ENCODE results near the gene CFD.
"Not testable (repeated sequence)": the region's sequence is repeated elsewhere in the genome, so short reads cannot be mapped to it uniquely, and the experiment has no call there.

Gene CFD

DNA sequence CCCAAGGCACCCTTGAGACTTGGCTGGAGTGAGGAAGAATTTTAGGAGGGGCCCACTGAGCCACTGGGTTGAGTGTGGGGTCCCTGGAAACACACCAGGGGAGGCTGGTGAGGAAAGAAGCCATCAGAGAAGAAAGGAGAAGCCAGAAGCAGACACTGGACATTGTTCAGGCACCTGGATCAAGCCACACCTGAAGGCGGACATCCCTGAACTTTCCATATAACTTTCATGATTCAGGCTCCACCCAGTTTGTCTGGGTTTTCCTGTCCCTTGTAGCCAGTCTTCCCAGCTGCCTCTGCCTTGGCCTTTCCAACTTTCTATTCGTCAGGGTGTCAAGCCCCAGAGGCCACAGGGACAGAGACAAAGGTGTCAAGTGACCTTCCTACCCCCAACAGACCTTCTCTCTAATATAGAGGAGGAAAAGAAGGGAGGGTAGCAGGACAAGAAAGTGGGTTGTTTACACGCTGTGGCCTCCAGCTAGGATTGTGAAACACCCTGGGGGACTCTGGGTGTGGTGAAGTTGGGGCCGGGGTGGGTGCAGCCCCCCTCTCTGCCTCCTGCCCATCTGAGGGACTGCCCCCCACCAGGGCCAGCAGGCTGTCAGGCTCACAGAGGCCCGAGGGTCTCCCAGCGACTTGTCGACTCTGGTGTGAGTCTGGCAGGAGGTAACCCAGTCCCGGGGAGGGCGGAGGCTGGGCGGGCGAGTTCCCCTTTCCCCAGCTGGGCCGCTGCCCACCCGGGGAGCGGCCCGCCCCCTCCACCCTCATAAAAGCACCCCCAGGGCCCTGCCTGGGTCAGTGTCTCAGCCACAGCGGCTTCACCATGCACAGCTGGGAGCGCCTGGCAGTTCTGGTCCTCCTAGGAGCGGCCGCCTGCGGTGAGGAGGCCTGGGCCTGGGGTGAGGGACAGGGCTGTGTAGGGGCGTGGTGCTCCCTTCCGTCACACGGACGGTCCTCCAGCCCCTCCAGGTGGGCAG, at the start of gene CFD:
Gene CFD, plus strand, starts transcription at position 797 of the 976 bp plus-strand sequence. Its CDS starts 26 bp downstream, at position 823.
- DNase-seq (ENCODE audit: low read depth in 2 of 2), result no peak

DNA sequence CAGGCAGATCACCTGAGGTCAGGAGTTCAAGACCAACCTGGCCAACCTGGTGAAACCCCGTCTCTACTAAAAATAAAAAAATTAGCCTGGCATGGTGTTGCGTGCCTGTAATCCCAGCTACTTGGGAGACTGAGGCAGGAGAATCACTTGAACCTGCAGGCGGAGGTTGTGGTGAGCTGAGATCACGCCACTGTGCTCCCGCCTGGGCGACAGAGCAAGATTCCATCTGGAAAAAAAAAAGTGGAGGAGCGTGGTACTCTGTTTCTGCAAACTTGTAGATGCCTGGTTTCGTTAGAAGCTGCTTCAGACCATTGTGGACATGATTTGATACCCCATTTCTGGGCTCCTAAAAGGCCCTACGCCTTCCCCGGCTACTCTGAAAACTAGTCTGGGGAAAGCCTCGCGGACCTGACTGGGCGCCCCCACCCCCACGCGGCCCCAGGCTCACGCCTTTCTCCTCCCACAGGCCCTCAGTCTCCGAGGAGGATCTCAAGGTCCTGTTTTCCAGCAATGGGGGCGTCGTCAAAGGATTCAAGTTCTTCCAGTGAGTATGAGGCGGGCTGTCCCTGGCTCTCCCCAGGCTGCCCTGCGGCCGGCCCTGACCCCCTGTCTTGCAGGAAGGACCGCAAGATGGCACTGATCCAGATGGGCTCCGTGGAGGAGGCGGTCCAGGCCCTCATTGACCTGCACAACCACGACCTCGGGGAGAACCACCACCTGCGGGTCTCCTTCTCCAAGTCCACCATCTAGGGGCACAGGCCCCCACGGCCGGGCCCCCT, 49.2 kb upstream of the CFD start:
- DNase-seq (ENCODE audit: low read depth in 2 of 2), result no peak

GRCh38 chr19:810883-811489, 48.5 kb upstream of the CFD start:
- DNase-seq (ENCODE audit: low read depth in 2 of 2), result no peak

GRCh38 chr19:811506-812048, 47.9 kb upstream of the CFD start:
- no peak for DNase-seq (ENCODE audit: low read depth in 2 of 2)

GRCh38 chr19:812049-812746, 47.3 kb upstream of the CFD start:
- no peak for DNase-seq (ENCODE audit: low read depth in 2 of 2)

DNA sequence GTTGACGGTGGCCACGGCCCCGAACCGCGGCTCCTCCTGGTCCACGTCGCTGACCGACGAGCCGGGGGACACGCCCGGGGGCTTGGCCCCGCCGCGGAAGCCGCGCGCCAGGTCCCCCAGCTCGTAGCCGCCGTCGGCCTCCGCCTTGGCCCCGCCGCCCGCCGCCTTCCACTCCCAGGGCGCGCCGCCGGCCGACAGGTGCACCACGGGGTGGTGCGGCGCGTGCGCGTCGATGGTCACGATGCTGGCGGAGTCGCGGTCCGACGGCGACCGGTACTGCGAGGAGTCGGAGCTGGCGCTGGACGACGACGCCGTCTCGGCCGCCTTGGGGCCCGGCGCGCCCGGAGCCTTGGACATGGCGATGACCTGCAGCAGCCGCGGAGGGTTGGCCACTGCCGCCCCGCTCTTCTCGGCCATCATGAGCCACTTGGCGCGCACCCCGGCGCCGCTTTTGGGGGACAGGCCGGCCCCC, 46.7 kb upstream of the CFD start:
- no peak for DNase-seq (ENCODE audit: low read depth in 2 of 2)

- DNase-seq (ENCODE audit: low read depth in 2 of 2), result no peak
Measured at GRCh38 chr19:813219-814151, 46.0 kb upstream of the CFD start.

DNA sequence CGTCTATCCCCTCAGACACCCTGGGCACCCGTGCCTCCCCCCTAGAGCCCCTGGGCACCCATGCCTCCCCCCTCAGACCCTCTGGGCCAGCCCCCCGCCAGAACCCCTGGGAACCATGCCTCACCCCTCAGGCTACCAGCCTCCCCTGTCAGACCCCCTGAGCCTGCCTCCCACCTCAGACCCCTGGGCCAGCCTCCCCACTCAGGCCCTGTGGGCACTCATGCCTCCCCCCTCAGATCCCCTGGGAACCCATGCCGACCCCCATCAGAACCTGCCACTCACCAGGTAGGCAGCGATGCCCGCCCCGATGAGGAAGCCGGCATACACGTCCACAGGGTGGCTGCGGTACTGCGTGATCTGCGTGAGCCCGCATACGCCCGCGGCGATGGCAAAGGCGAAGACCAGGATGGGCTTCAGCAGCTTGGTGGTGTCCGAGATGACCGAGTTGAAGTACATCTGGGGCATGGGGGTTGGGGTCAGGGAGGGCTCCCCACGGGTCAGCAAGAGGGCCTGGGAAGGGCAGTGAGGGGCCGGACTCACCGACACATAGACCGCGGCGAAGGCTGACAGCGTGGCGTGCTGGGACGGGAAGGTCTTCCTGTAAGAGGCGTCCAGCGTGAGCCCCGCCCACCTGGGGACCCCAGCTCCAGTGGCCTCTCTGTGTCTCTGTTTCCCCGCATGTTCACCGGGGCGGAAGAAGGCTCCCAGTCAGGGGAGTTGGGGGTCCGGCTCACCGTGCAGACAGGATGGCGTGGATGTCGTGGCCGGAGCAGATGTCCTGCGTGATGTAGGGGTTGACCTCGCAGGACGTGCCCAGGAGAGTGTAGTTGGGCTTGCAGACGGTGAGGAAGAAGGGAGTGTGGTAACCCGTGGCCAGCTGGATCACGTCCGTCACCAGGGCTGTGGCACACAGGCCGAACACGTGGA, 45.0 kb upstream of the CFD start:
- no peak for DNase-seq (ENCODE audit: low read depth in 2 of 2)

DNA sequence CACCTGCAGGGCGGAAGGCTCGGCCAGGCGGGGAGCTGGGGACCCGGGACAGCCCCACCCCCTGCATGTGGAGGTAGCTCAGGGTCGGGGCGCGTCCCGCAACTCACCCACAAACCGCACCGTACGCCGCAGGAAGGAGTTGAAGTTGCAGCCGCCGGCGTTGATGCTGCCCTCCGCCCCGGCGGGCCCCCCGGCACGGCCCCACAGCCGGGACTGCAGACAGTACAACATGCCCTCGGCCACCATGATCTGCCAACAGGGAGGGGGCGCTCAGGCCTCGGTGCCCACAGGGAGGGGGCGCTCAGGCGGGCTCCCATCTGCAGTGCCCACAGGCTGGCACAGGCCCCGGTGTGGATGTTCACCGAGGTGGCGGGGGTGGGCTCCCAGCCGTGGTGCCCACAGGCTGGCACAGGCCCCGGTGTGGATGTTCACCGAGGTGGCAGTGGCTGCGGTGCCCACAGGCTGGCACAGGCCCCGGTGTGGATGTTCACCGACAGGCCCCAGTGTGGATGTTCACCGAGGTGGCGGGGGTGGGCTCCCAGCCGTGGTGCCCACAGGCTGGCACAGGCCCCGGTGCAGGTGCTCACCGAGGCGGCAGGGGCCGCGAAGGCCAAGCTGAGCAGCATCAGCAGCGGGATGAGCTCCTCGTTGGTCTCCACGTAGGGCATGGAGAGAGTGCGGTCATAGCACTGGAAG, 44.2 kb upstream of the CFD start:
- DNase-seq (ENCODE audit: low read depth in 2 of 2), result no peak

DNA sequence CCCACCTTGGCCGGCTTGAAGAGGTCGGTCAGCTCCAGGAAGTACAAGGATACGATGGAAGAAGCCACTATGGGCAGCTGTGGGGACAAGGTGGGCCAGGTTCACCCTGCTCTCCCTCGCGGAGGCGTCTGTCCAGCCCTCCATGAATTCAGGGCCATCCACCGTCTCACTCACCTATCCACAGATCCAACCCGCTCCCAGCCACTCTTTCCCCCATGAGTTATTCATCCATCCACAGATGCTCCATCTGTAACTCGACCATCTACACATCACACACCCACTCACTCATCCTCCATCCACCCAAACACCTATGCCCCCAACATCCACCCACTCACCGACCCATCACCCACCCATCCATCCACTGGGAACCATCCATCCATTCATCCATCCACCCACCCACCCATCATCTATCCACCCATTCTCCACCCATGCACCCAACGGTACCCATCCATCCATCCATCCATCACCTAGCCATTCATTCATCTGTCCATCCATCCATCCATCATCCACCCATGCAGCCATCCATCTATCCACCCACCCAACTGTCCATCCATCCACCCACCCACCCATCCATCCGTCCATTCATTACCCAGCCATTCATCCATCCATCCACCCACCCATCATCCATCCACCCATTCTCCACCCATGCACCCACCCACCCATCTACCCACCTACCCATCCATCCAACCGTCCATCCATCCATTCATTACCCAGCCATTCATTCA, 43.5 kb upstream of the CFD start:
- no peak for DNase-seq (ENCODE audit: low read depth in 2 of 2)

DNA sequence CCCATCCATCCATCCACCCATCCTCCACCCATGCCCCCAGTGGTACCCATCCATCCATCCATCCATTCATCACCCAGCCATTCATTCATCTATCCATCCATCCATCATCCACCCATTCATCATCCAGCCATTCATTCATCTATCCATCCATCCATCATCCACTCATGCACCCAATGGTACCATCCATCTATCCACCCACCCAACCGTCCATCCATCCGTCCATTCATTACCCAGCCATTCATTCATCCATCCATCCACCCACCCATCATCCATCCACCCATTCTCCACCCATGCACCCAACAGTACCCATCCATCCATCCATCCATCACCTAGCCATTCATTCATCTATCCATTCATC, 43.0 kb upstream of the CFD start:
- no peak for DNase-seq (ENCODE audit: low read depth in 2 of 2)

DNA sequence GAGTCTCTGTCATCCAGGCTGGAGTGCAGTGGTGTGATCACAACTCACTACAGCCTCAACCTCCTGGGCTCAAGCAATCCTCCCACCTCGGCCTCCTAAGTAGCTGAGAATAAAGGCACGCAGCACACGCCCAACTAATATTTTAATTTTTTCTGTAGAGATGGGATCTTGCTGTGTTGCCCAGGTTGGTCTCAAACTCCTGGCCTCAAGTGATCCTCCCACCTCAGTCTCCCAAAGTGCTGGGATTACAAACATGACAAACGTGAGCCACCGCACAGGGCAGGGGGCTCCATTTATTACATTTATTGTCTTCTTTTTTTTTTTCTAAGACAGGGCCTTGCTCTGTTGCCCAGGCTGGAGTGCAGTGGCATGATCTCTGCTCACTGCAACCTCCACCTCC, 39.3 kb upstream of the CFD start:
- not testable (repeated sequence) for DNase-seq (ENCODE audit: low read depth in 2 of 2)

DNA sequence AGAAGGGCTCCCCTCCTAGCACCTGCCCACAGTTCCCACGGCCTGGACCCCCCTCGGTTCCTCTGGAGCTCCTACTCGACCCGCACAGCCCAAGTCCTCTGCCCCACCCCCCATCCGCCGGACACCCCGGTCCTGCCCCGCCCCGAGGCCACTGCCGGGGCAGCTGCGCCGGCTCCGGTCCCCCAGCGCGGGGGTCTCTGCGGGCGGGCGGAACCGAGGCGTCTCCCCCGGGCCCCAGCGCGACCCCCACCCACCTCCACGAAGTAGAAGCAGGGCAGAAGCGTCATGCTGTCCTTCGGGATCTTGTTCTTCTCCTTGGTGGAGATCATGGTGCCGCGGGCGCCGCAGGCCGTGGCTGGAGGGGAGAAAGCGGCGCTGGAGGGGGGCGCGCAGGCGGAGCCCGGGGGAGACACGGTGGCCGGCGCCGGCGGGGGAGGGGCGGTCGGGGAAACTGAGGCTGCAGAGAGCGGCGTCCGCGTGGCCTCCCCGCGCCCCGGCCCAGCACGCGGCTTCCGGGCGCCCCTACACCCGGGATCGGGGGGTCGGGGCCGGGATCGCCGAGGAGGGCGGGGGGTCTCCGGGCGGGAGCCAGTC, 38.1 kb upstream of the CFD start:
- no peak for DNase-seq (ENCODE audit: low read depth in 2 of 2)

GRCh38 chr19:821825-822503, 37.5 kb upstream of the CFD start, which contains the start of gene PLPPR3:
Gene PLPPR3 (minus strand): TSS chr19:821955. CDS start chr19:821559, 396 bp downstream.
- DNase-seq (ENCODE audit: low read depth in 2 of 2), result no peak

DNA sequence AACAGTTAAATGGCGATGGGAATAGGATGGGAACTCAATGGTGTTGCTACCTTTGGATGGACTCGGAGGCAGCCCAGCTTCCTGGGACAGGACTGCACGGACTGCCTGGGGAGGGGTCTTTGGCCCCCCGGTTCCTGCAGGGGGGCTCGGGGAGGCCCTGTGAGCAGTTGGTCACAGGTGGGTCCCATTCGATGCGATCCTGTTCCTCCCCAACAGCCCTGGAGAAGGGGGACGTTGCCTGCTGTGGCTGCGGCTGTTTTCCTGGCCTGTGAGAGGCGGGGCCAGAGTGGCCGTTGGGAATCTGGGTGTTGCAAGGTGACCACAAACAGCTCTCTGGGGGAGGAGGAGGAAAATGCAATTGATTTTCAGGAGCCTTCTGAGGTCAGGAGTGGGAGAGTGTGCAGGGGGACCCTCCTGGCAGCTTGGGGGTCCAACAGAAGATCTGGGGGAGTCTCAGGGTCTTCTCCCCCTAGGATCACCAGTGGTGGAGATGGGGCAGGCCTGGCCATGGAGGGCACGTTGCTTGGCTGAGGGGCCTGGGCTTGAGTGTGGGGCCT, 35.8 kb upstream of the CFD start:
- no peak for DNase-seq (ENCODE audit: low read depth in 2 of 2)

- no peak for DNase-seq (ENCODE audit: low read depth in 2 of 2)
Measured at GRCh38 chr19:824885-825284, 34.6 kb upstream of the CFD start.
